Activated CD8-positive, alpha-beta T cell treated with anti-CD3 and anti-CD28 coated beads for 36 hours (primary cell): ENCODE measurements around the gene PATL1. TPM values are rescaled to one million over a fixed set of nuclear protein-coding genes. Genes with fewer than 3 reads are reported as not detected.

ENCODE experiments used
- ATAC-seq: fragments of 200-7000 bp; cut with Tn5 transposase; one replicate; pipeline ENCODE4 v1.10.0; 2021; ENCODE audit warnings: mild to moderate bottlenecking, moderate library complexity
- CTCF ChIA-PET: fragments of 350-600 bp; sonication (Branson Sonifier 250); formaldehyde crosslinking; loops from one replicate; lab custom pipeline; 2021; ENCODE audit warnings: antibody characterized with exemption; lab: Charles Lee
- POLR2A ChIA-PET: fragments of 350-600 bp; sonication (Branson Sonifier 250); formaldehyde crosslinking; loops from one replicate; lab custom pipeline; 2021; ENCODE audit warnings: antibody characterized with exemption; lab: Charles Lee
- DNase-seq: peaks from one replicate; pipeline ENCODE4 v3.0.0-alpha.2; 2020
- H3K27ac Mint-ChIP-seq: one replicate; pipeline ENCODE4 v1.8.0; 2021; ENCODE audit warnings: mild to moderate bottlenecking, mixed read lengths
- H3K27me3 Mint-ChIP-seq: one replicate; pipeline ENCODE4 v1.8.0; 2021; ENCODE audit warnings: mixed read lengths
- H3K36me3 Mint-ChIP-seq: one replicate; pipeline ENCODE4 v1.8.0; 2021; ENCODE audit warnings: low read depth, mixed read lengths
- H3K4me1 Mint-ChIP-seq: one replicate; pipeline ENCODE4 v1.8.0; 2021; ENCODE audit warnings: low read depth, mixed read lengths
- H3K4me3 Mint-ChIP-seq: one replicate; pipeline ENCODE4 v1.8.0; 2021; ENCODE audit warnings: mild to moderate bottlenecking, moderate library complexity, mixed read lengths
- H3K9me3 Mint-ChIP-seq: one replicate; pipeline ENCODE4 v1.8.0; 2021; ENCODE audit warnings: mixed read lengths
- intact Hi-C: fragments of 100-400 bp; cut with micrococcal nuclease; formaldehyde crosslinking; loops from one replicate; pipeline ENCODE4 v1.10.0; 2022
- total RNA-seq, 2 experiments: library from RNA; stranded (reverse); gene quantifications; one replicate each; pipeline ENCODE4 v1.2.3, GENCODE V29; 2021
- TF ChIP-seq, protein P1 (sequence below): fragments of 200-600 bp; IDR thresholded peaks from one replicate; pipeline ENCODE4 v1.8.0; 2022; ENCODE audit warnings: antibody characterized with exemption, mild to moderate bottlenecking

Gene PATL1
- total RNA-seq, 2 experiments from 2014 or later = 59.5 to 60.6 TPM

DNA sequence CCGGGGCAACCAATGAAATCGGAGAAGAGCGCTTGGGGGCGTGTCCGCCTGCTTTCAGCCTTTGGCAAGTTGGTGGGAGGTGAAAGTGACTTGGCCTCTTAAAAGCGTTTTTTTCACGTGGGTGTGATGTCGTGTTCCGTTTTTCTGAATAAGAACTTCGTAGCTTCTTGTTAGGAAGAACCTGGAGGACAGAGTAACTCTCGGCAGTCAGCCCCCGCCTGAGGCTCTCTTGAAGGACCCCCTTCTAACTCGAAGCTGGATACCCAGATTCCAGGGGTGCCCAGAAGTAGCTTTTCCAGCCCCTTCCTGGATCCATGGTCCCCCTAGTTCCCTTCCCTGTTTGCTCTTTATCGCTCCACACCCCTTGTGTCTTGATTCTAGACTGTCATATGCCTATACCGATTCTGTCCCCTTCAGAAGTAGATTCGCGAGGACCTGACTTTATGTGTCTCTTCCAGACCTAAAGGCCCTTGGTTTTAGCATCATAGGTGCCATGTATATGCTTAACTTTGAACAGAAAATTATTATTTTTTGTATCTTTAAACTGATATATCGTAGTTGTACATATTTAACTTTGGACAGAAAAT lies 52.3 kb downstream of the PATL1 start:
- CTCF ChIA-PET = interaction anchor here (0.7 to 1.2 kb wide), 3 partner anchors 12 to 194 kb away, joined by 3 to 4 read pairs (median 3); partner anchors contain the start of gene MRPL16
- H3K27me3 Mint-ChIP-seq = no peaks in the 10 kb centered on the region
- TF ChIP-seq, protein P1, sequence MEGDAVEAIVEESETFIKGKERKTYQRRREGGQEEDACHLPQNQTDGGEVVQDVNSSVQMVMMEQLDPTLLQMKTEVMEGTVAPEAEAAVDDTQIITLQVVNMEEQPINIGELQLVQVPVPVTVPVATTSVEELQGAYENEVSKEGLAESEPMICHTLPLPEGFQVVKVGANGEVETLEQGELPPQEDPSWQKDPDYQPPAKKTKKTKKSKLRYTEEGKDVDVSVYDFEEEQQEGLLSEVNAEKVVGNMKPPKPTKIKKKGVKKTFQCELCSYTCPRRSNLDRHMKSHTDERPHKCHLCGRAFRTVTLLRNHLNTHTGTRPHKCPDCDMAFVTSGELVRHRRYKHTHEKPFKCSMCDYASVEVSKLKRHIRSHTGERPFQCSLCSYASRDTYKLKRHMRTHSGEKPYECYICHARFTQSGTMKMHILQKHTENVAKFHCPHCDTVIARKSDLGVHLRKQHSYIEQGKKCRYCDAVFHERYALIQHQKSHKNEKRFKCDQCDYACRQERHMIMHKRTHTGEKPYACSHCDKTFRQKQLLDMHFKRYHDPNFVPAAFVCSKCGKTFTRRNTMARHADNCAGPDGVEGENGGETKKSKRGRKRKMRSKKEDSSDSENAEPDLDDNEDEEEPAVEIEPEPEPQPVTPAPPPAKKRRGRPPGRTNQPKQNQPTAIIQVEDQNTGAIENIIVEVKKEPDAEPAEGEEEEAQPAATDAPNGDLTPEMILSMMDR = no peak
- H3K9me3 Mint-ChIP-seq = no peaks in the 10 kb centered on the region
- DNase-seq (no peak), ATAC-seq (no peak)
- POLR2A ChIA-PET = interaction anchor here (0.6 to 3.7 kb wide), 9 partner anchors 14 to 81 kb away, joined by 3 to 16 read pairs (median 4); partner anchors contain the start of gene PATL1
- intact Hi-C loops = loop anchor here (1.0 kb wide), 1 partner anchor 53 kb away; the partner anchor contains the start of gene PATL1
- H3K36me3 Mint-ChIP-seq = peaks cover 20% of the 10 kb centered on the region
- peaks cover 30% of the 10 kb centered on the region for H3K4me1 Mint-ChIP-seq
- H3K4me3 Mint-ChIP-seq = peak overlapping the region; percentile 96
- peak overlapping the region; percentile 96 for H3K27ac Mint-ChIP-seq

DNA sequence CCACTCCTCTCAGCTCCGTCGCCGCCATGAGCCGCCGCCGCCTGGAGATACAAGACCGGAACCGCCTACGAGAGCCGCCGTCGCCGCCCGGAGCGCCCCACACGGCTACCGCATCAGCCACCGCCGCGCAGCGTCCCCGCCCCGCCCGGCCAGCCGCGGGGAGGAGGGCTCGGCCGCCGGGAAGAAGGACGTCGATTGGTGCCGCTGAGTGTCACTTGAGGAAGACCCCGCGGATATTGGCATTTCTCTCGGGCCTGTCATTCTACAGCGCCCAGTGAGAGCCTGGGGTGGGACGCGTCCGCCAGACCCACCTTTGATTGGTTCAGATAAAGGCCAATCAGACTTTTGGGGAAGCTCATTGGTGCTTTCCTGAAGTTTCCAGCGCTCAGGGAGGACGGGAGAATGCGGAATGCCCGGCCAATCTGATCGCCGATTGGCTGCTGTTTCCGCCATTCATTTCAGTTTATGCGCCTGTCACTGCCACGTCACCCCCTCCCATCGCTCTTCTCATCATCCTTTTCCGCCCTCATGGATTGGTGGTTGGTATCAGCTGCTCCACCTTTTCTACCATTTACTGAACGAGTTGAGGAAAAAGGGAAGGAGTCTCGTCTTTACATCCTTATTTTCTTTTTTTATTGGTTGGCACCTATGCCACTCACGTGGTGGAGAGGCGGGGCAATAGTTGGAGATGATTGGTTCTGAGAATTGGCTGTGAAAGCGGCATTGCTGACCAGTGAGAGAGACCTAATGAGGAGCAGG lies 53.0 kb downstream of the PATL1 start, which contains the start of gene OSBP:
Gene OSBP (minus strand): TSS at position 138 of the 759 bp plus-strand sequence. CDS start 110 bp downstream, at position 28.
- Mint-ChIP-seq H3K36me3 (peaks cover 20% of the 10 kb centered on the region), H3K9me3 (no peaks in the 10 kb centered on the region), H3K27me3 (no peaks in the 10 kb centered on the region), H3K4me1 (peaks cover 33% of the 10 kb centered on the region), H3K4me3 (peak within 1 kb of the TSS; percentile 96), H3K27ac (peak within 1 kb of the TSS; percentile 96)
- DNase-seq (peak; percentile 99), ATAC-seq (peak; percentile 85)
- TF ChIP-seq, protein P1 = no peak
- intact Hi-C loops = loop anchor here (1.0 kb wide), 1 partner anchor 53 kb away; the partner anchor contains the start of gene PATL1
- ChIA-PET POLR2A (interaction anchor here (0.6 to 3.7 kb wide), 9 partner anchors 11 to 567 kb away, joined by 3 to 16 read pairs (median 4); partner anchors contain the start of genes MS4A6A and PATL1), CTCF (interaction anchor here (0.6 to 1.6 kb wide), 5 partner anchors 10 to 57 kb away, joined by 3 to 7 read pairs (median 4); no protein-coding TSS in a partner anchor)

- ATAC-seq (peak; percentile 1), DNase-seq (peak; percentile 74)
- intact Hi-C loops = no loop called here
- TF ChIP-seq, protein P1 = no peak
- H3K9me3 Mint-ChIP-seq = no peaks in the 10 kb centered on the region
- H3K27ac Mint-ChIP-seq = peak overlapping the region; percentile 96
- peaks cover 24% of the 10 kb centered on the region for H3K36me3 Mint-ChIP-seq
- peak overlapping the region; percentile 96 for H3K4me3 Mint-ChIP-seq
- no peaks in the 10 kb centered on the region for H3K27me3 Mint-ChIP-seq
- ChIA-PET POLR2A (interaction anchor here (1.2 to 3.7 kb wide), 7 partner anchors 10 to 54 kb away, joined by 3 to 16 read pairs (median 4); partner anchors contain the start of gene PATL1), CTCF (interaction anchor here (0.6 to 1.6 kb wide), 4 partner anchors 10 to 55 kb away, joined by 3 to 7 read pairs (median 4); no protein-coding TSS in a partner anchor)
- peaks cover 37% of the 10 kb centered on the region for H3K4me1 Mint-ChIP-seq
These were observed 53.7 kb downstream of the PATL1 start for GRCh38 chr11:59615120-59615636.

GRCh38 chr11:59614277-59615119 lies 54.3 kb downstream of the PATL1 start:
- ATAC-seq = no peak
- TF ChIP-seq, protein P1 = no peak

More at GRCh38 chr11:59614277-59615119, 54.3 kb downstream of the PATL1 start:
- peaks cover 39% of the 10 kb centered on the region for H3K4me1 Mint-ChIP-seq
- peak overlapping the region; percentile 96 for H3K4me3 Mint-ChIP-seq
- no peaks in the 10 kb centered on the region for H3K27me3 Mint-ChIP-seq
- ChIA-PET CTCF (interaction anchor here (0.6 to 1.6 kb wide), 4 partner anchors 9 to 54 kb away, joined by 3 to 7 read pairs (median 4); no protein-coding TSS in a partner anchor), POLR2A (interaction anchor here (1.2 to 3.7 kb wide), 4 partner anchors 9 to 55 kb away, joined by 3 to 16 read pairs (median 5); partner anchors contain the start of gene PATL1)
- peak overlapping the region; percentile 92 for H3K27ac Mint-ChIP-seq
- intact Hi-C loops = no loop called here
- peaks cover 28% of the 10 kb centered on the region for H3K36me3 Mint-ChIP-seq
- no peaks in the 10 kb centered on the region for H3K9me3 Mint-ChIP-seq
- DNase-seq = no peak
